Osteocyte (in vitro differentiated cells): Measurements from ENCODE around the gene KAT14. TPM values are rescaled to one million over a fixed set of nuclear protein-coding genes. Genes with fewer than 3 reads are reported as not detected.
"Not testable (repeated sequence)": the region's sequence is repeated elsewhere in the genome, so short reads cannot be mapped to it uniquely, and the experiment has no call there.

ENCODE experiments used
- DNase-seq: peaks from one replicate; pipeline ENCODE4 v3.0.0; 2021; ENCODE audit warnings: mixed read lengths; ENCODE audit not compliant: unreplicated experiment; ENCODE audit errors: extremely low spot score
- H3K27ac Mint-ChIP-seq: one replicate; pipeline ENCODE4 v1.8.0; 2021; ENCODE audit warnings: mild to moderate bottlenecking, mixed read lengths; ENCODE audit not compliant: unreplicated experiment
- H3K27me3 Mint-ChIP-seq: one replicate; pipeline ENCODE4 v1.8.0; 2021; ENCODE audit warnings: mixed read lengths; ENCODE audit not compliant: unreplicated experiment
- H3K36me3 Mint-ChIP-seq: one replicate; pipeline ENCODE4 v1.8.0; 2021; ENCODE audit warnings: mixed read lengths; ENCODE audit not compliant: unreplicated experiment
- H3K4me1 Mint-ChIP-seq: one replicate; pipeline ENCODE4 v1.8.0; 2021; ENCODE audit warnings: mixed read lengths; ENCODE audit not compliant: unreplicated experiment
- H3K4me3 Mint-ChIP-seq: one replicate; pipeline ENCODE4 v1.8.0; 2021; ENCODE audit warnings: mild to moderate bottlenecking, moderate library complexity, mixed read lengths; ENCODE audit not compliant: unreplicated experiment
- H3K9me3 Mint-ChIP-seq: one replicate; pipeline ENCODE4 v1.8.0; 2021; ENCODE audit warnings: mixed read lengths; ENCODE audit not compliant: unreplicated experiment
- long read RNA-seq: library from polyadenylated mRNA; unstranded; transcript quantifications from one replicate; pipeline ENCODE4 v2.0.0, GENCODE V29; 2021
- total RNA-seq: library from RNA; stranded (reverse); gene quantifications from 2 replicates; pipeline ENCODE4 v1.2.1, GENCODE V29; 2021
- TF ChIP-seq, protein P1 (sequence below): fragments of 200-600 bp; sonication (generic); IDR thresholded peaks from 2 replicates; pipeline ENCODE4 v1.5.0; 2021; ENCODE audit warnings: antibody characterized with exemption, mild to moderate bottlenecking, moderate library complexity

Gene KAT14, protein sequence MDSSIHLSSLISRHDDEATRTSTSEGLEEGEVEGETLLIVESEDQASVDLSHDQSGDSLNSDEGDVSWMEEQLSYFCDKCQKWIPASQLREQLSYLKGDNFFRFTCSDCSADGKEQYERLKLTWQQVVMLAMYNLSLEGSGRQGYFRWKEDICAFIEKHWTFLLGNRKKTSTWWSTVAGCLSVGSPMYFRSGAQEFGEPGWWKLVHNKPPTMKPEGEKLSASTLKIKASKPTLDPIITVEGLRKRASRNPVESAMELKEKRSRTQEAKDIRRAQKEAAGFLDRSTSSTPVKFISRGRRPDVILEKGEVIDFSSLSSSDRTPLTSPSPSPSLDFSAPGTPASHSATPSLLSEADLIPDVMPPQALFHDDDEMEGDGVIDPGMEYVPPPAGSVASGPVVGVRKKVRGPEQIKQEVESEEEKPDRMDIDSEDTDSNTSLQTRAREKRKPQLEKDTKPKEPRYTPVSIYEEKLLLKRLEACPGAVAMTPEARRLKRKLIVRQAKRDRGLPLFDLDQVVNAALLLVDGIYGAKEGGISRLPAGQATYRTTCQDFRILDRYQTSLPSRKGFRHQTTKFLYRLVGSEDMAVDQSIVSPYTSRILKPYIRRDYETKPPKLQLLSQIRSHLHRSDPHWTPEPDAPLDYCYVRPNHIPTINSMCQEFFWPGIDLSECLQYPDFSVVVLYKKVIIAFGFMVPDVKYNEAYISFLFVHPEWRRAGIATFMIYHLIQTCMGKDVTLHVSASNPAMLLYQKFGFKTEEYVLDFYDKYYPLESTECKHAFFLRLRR
- 17.8 and 18.8 TPM in 2 replicates for total RNA-seq
- long read RNA-seq, partial matches to known transcripts: 8 of 85 reads
- long read RNA-seq, other reads (novel, unspliced or antisense): 74 of 85 reads

DNA sequence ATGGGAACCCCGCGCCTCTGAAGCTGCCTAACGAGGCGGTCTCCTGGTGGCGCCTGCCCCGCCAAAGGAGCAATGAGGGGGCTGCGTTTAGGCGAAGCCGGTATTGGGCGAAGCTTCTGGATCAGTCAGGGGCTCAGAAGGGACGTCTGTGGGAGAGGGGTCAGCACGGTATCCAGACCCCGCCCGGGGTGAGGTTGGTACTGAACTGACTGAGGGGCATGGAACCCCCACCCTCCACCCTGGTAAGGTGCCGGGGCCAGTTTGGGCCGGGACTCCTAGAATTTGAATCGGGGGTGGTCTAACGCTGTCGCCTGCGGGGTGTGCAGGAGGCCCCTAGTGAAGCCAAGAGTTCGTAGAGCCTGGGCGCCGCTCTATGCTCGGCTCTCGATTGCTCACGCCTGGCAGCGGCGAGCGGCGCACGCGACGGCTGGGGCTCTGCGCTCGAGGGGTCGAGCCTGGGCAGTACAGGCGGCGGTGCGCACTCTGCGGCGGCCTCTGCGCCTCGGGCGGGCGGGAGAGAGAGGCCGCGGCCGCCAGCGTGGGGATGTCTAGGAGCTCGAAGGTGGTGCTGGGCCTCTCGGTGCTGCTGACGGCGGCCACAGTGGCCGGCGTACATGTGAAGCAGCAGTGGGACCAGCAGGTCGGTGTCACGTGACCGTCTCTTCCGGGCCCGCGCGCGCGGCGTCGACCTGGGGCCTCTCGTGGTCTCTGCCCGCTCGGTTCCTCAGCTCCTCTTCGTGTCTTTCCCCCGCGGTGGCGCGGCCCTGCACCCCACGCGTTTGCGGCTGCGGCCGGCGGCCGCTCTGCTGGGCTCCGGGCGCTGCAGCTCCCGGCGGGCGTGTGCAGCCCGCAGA lies at the start of gene KAT14, which contains the start of gene PET117:
TSS of gene KAT14 (plus strand) at position 452 of the 854 bp plus-strand sequence. CDS start 4,798 bp downstream, outside the sequence.
TSS of gene PET117 (plus strand) at position 452 of the 854 bp plus-strand sequence. CDS start at position 545, 93 bp downstream.
- peaks cover 23% of the 10 kb centered on the region for H3K4me1 Mint-ChIP-seq

DNA sequence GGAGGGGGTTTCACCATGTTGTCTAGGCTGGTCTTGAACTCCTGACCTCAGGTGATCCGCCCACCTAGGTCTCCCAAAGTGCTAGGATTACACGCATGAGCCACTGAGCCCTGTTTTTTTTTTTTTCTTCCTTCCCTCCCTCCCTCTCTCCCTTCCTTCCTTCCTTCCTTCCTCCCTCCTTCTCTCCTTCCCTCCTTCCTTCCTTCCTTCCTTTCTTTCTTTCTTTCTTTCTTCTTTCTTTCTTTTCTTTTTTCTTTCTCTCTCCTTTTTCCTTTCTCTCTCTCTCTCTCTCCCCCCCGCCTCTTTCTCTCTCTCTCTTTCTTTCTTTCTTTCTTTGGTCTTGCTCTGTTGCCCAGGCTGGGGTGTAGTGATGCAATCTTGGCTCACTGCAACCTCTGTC lies 49.4 kb upstream of the KAT14 start:
- not testable (repeated sequence) for H3K27ac Mint-ChIP-seq, H3K9me3 Mint-ChIP-seq, H3K4me3 Mint-ChIP-seq

More for the DNA sequence above, at the start of gene KAT14, which contains the start of gene PET117:
- peak within 1 kb of the TSS; percentile 86 for H3K27ac Mint-ChIP-seq
- TF ChIP-seq, protein P1, sequence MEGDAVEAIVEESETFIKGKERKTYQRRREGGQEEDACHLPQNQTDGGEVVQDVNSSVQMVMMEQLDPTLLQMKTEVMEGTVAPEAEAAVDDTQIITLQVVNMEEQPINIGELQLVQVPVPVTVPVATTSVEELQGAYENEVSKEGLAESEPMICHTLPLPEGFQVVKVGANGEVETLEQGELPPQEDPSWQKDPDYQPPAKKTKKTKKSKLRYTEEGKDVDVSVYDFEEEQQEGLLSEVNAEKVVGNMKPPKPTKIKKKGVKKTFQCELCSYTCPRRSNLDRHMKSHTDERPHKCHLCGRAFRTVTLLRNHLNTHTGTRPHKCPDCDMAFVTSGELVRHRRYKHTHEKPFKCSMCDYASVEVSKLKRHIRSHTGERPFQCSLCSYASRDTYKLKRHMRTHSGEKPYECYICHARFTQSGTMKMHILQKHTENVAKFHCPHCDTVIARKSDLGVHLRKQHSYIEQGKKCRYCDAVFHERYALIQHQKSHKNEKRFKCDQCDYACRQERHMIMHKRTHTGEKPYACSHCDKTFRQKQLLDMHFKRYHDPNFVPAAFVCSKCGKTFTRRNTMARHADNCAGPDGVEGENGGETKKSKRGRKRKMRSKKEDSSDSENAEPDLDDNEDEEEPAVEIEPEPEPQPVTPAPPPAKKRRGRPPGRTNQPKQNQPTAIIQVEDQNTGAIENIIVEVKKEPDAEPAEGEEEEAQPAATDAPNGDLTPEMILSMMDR: no peak
- DNase-seq: peak; percentile 96
- H3K4me3 Mint-ChIP-seq: peak within 1 kb of the TSS; percentile 85
- H3K36me3 Mint-ChIP-seq: peaks cover 7% of the 10 kb centered on the region
- peaks cover 16% of the 10 kb centered on the region for H3K27me3 Mint-ChIP-seq
- H3K9me3 Mint-ChIP-seq: no peaks in the 10 kb centered on the region

DNA sequence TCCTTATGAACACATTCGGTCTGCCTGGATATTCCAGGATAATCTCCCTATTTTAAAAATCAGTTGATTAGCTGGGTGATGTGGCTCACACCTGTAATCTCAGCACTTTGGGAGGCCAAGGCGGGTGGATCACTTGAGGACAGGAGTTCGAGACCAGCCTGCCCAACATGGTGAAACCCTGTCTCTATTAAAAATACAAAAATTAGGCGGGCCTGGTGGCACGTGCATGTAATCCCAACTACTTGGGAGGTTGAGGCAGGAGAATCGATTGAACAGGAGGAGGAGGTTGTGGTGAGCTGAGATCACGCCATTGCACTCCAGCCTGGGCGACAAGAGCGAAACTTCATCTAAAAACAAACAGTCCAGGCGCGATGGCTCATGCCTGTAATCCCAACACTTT lies 48.8 kb upstream of the KAT14 start:
- H3K27me3 Mint-ChIP-seq, H3K27ac Mint-ChIP-seq, H3K4me3 Mint-ChIP-seq, H3K36me3 Mint-ChIP-seq, H3K4me1 Mint-ChIP-seq, H3K9me3 Mint-ChIP-seq: not testable (repeated sequence)
- DNase-seq: peak; percentile 51

More for the DNA sequence above, 49.4 kb upstream of the KAT14 start:
- H3K4me1 Mint-ChIP-seq, H3K36me3 Mint-ChIP-seq, H3K27me3 Mint-ChIP-seq, DNase-seq: not testable (repeated sequence)

DNA sequence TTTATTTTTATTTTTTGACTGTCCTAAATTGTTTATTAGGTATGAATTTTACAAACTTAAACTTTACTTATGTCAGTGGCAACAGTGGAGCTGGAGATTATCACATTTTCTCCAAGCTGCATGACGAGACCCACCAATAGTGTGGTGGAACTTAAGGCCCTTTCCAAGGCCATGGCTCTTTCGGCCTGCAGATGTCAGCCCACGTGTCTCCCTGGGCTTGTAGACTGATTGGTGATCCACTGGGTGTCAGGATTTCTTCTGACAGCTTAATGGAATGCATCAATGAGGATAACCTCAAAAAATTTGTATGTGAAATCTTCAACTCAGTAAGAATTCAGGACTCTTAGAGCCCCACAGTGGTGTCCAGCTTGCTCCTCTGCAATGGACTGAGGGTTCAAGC lies 47.6 kb upstream of the KAT14 start:
- Mint-ChIP-seq H3K9me3 (no peaks in the 10 kb centered on the region), H3K27me3 (peaks cover 7% of the 10 kb centered on the region), H3K36me3 (no peaks in the 10 kb centered on the region), H3K27ac (no peak overlapping the region), H3K4me1 (no peaks in the 10 kb centered on the region), H3K4me3 (no peak overlapping the region)
- peak; percentile 11 for DNase-seq
- TF ChIP-seq, protein P1: no peak

DNA sequence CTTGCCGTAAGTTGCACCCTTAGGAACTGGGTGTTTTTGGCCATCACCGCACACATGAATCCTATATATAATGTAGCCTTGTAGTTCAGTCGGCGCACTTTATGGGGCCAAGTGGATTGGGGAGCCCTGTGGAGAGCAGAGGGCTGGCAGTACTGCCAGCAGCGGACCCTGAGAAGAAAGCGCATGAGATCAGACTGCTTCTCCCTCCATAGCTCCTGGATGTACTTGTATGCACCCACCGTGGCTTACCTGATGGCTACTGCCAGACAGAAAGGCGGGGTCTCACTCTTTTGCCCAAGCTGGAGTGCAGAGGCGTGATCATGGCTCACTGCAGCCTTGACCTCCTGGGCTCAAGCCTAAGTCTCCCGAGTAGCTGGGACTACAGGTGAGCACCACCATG lies 47.2 kb upstream of the KAT14 start:
- TF ChIP-seq, protein P1: no peak
- Mint-ChIP-seq H3K27me3 (peaks cover 7% of the 10 kb centered on the region), H3K4me1 (no peaks in the 10 kb centered on the region), H3K27ac (no peak overlapping the region), H3K4me3 (no peak overlapping the region), H3K9me3 (no peaks in the 10 kb centered on the region), H3K36me3 (no peaks in the 10 kb centered on the region)
- DNase-seq: peak; percentile 53
